Stimulated activated CD4-positive, alpha-beta T cell treated with anti-CD3 and anti-CD28 coated beads, Interleukin-1b, Interleukin-23, amount 100 ng/mL, for 1 hour (primary cell): ENCODE measurements around the gene AHCTF1.
"Not testable (repeated sequence)": the region's sequence is repeated elsewhere in the genome, so short reads cannot be mapped to it uniquely, and the experiment has no call there.

Source experiments
- DNase-seq, 2 donors: peaks; one replicate each; pipeline ENCODE4 v3.0.0-alpha.2; 2020; ENCODE audit warnings: low read depth in 2 of 2

AHCTF1 gene

GRCh38 chr1:246923482-246923881 lies 8.3 kb downstream of the AHCTF1 start:
- DNase-seq, result no peak

GRCh38 chr1:246921481-246921880 lies 10.3 kb downstream of the AHCTF1 start:
- no peak for DNase-seq

- no peak for DNase-seq
Observed at GRCh38 chr1:246919902-246920301, 11.8 kb downstream of the AHCTF1 start.

GRCh38 chr1:246916026-246916923 lies 15.5 kb downstream of the AHCTF1 start:
- not testable (repeated sequence) for DNase-seq

GRCh38 chr1:246907472-246907871 lies 24.3 kb downstream of the AHCTF1 start:
- no peak for DNase-seq

GRCh38 chr1:246906833-246907232 lies 24.9 kb downstream of the AHCTF1 start:
- DNase-seq, result no peak

GRCh38 chr1:246901874-246902273 lies 29.9 kb downstream of the AHCTF1 start:
- no peak for DNase-seq

GRCh38 chr1:246897302-246897701 lies 34.4 kb downstream of the AHCTF1 start:
- DNase-seq, result no peak

- DNase-seq, result no peak
Observed at GRCh38 chr1:246893191-246893939, 38.4 kb downstream of the AHCTF1 start.

- DNase-seq, result no peak
Observed at GRCh38 chr1:246891105-246891504, 40.6 kb downstream of the AHCTF1 start.

- no peak for DNase-seq
Observed at GRCh38 chr1:246888522-246888921, 43.2 kb downstream of the AHCTF1 start.

GRCh38 chr1:246885389-246885788 lies 46.4 kb downstream of the AHCTF1 start:
- not testable (repeated sequence) for DNase-seq

- no peak for DNase-seq
Observed at GRCh38 chr1:246878551-246878950, 53.2 kb downstream of the AHCTF1 start.

- DNase-seq, result no peak
Observed at GRCh38 chr1:246876431-246876830, 55.3 kb downstream of the AHCTF1 start.

- no peak for DNase-seq
Observed at GRCh38 chr1:246875041-246876026, 56.4 kb downstream of the AHCTF1 start.

- no peak for DNase-seq
Observed at GRCh38 chr1:246865921-246866320, 65.8 kb downstream of the AHCTF1 start.

GRCh38 chr1:246863791-246864190 lies 68.0 kb downstream of the AHCTF1 start:
- DNase-seq, result not testable (repeated sequence)

GRCh38 chr1:246860401-246860800 lies 71.3 kb downstream of the AHCTF1 start:
- no peak for DNase-seq

GRCh38 chr1:246856371-246856770 lies 75.4 kb downstream of the AHCTF1 start:
- no peak for DNase-seq

- DNase-seq, result not testable (repeated sequence)
Observed at GRCh38 chr1:246850640-246851039, 81.1 kb downstream of the AHCTF1 start.

- DNase-seq, result no peak
Observed at GRCh38 chr1:246843876-246844275, 87.9 kb downstream of the AHCTF1 start.

GRCh38 chr1:246840761-246841160 lies 91.0 kb downstream of the AHCTF1 start:
- not testable (repeated sequence) for DNase-seq
